ENCODE results near the gene NUP205.
"Not testable (repeated sequence)": the region's sequence is repeated elsewhere in the genome, so short reads cannot be mapped to it uniquely, and the experiment has no call there.

NUP205 gene

GRCh38 chr7:135692055-135692454, 134.3 kb downstream of the NUP205 start (continued):
- TF ChIP-seq ZBTB10 (tag by site-specific recombination; IDR thresholded peaks at IDR 0.05) (no peak), ZNF48 (tag by site-specific recombination; IDR thresholded peaks at IDR 0.05) (no peak)

GRCh38 chr7:135692606-135693005, 134.9 kb downstream of the NUP205 start:
- H3K27ac ChIP-seq (ENCODE audit: extremely low read depth, low read depth, low read length); H3K4me3 ChIP-seq (ENCODE audit: low read depth, low read length); H3K9me3 ChIP-seq (ENCODE audit: control insufficient read depth, insufficient read depth, low read depth, low read length); POLR2A ChIA-PET; H3K4me1 ChIP-seq (ENCODE audit: control insufficient read depth, insufficient read depth, low read length): not testable (repeated sequence)
- peaks cover 0 to 75% of the 10 kb centered on the region in 2 experiments; a peak in 1 of 3 replicates for H3K36me3 ChIP-seq (ENCODE audit: control insufficient read depth in 2 of 2, insufficient read depth in 1 of 2, low read length in 2 of 2)
- TF ChIP-seq KLF1 (tag by site-specific recombination; IDR thresholded peaks at IDR 0.05), result peak; percentile 84
- CTCF ChIA-PET, result interaction anchor here (0.6 to 1.1 kb wide), 2 partner anchors 10 to 19 kb away, joined by 3 to 4 read pairs; no protein-coding TSS in a partner anchor

- TF ChIP-seq SP7 (tag by site-specific recombination; IDR thresholded peaks at IDR 0.05), result no peak
- TF ChIP-seq ATF2 (tag by site-specific recombination; IDR thresholded peaks at IDR 0.05; ENCODE audit: low read depth), result no peak
- TF ChIP-seq ZNF449 (tag by site-specific recombination; IDR thresholded peaks at IDR 0.05), result no peak
- no peak for TF ChIP-seq ZNF335 (tag by site-specific recombination; conservative IDR thresholded peaks at IDR 0.05)
- no peak for TF ChIP-seq ZNF555 (tag by site-specific recombination; conservative IDR thresholded peaks at IDR 0.05)
- TF ChIP-seq ZNF660 (tag by site-specific recombination; IDR thresholded peaks at IDR 0.05), result no peak
- no peak for TF ChIP-seq KLF17 (tag by site-specific recombination; IDR thresholded peaks at IDR 0.05)
- TF ChIP-seq ZNF404 (tag by site-specific recombination; IDR thresholded peaks at IDR 0.05), result no peak
- TF ChIP-seq ZNF488 (tag by site-specific recombination; IDR thresholded peaks at IDR 0.05), result no peak
- Histone ChIP-seq H3K27ac (ENCODE audit: extremely low read depth, low read depth, low read length) (no peak overlapping the region), H3K9me3 (ENCODE audit: control insufficient read depth, insufficient read depth, low read depth, low read length) (no peaks in the 10 kb centered on the region), H3K4me1 (ENCODE audit: control insufficient read depth, insufficient read depth, low read length) (no peaks in the 10 kb centered on the region), H3K36me3 (ENCODE audit: control insufficient read depth in 2 of 2, insufficient read depth in 1 of 2, low read length in 2 of 2) (peaks cover 0 to 73% of the 10 kb centered on the region in 2 experiments; a peak in 1 of 3 replicates), H3K4me3 (ENCODE audit: low read depth, low read length) (no peak overlapping the region)
- ChIA-PET CTCF (interaction anchor here (0.6 kb wide), 1 partner anchor 188 kb away, joined by 3 read pairs; no protein-coding TSS in a partner anchor), POLR2A (no interaction called here)
Measured at GRCh38 chr7:135693558-135693957, 135.8 kb downstream of the NUP205 start.

Measured in HEK293 (cell line).